Smooth muscle cell (in vitro differentiated cells): ENCODE measurements around the gene ARSK. TPM values are rescaled to one million over a fixed set of nuclear protein-coding genes. Genes with fewer than 3 reads are reported as not detected.

Source experiments
- DNase-seq: peaks from one replicate; lab custom pipeline; 2025; ENCODE audit not compliant: unreplicated experiment; lab: John Stamatoyannopoulos, UW
- H2AFZ ChIP-seq: fragments of 200-600 bp; sonication (generic); 2 replicates; pipeline ENCODE4 v1.6.0; 2016; ENCODE audit warnings: antibody characterized with exemption, low read depth, mild to moderate bottlenecking
- H3F3A ChIP-seq: fragments of 200-600 bp; sonication (generic); 2 replicates; pipeline ENCODE4 v1.6.0; 2017; ENCODE audit warnings: antibody characterized with exemption, low read depth
- H3K27ac ChIP-seq: fragments of 200-600 bp; sonication (generic); 2 replicates; pipeline ENCODE4 v1.5.1; 2016; ENCODE audit warnings: low read depth, mild to moderate bottlenecking
- H3K27me3 ChIP-seq: fragments of 200-600 bp; sonication (generic); 2 replicates; pipeline ENCODE4 v1.6.1; 2016; ENCODE audit warnings: low read depth, mild to moderate bottlenecking
- H3K36me3 ChIP-seq: fragments of 200-600 bp; sonication (generic); 2 replicates; pipeline ENCODE4 v1.5.1; 2016; ENCODE audit warnings: low read depth
- H3K4me1 ChIP-seq: fragments of 200-600 bp; sonication (generic); 2 replicates; pipeline ENCODE4 v1.5.1; 2016; ENCODE audit warnings: low read depth
- H3K4me2 ChIP-seq: fragments of 200-600 bp; sonication (generic); 2 replicates; pipeline ENCODE4 v1.6.0; 2016; ENCODE audit warnings: mild to moderate bottlenecking
- H3K4me3 ChIP-seq: fragments of 200-600 bp; sonication (generic); 2 replicates; pipeline ENCODE4 v1.5.1; 2016; ENCODE audit warnings: mild to moderate bottlenecking
- H3K79me2 ChIP-seq: fragments of 200-600 bp; sonication (generic); 2 replicates; pipeline ENCODE4 v1.6.0; 2016; ENCODE audit warnings: low read depth, mild to moderate bottlenecking
- H3K9ac ChIP-seq: fragments of 200-600 bp; sonication (generic); 2 replicates; pipeline ENCODE4 v1.6.0; 2016; ENCODE audit warnings: low read depth
- H3K9me3 ChIP-seq: fragments of 200-600 bp; sonication (generic); replicated peaks from 2 replicates; pipeline ENCODE4 v1.5.1; 2016; ENCODE audit warnings: low read depth
- H4K20me1 ChIP-seq: fragments of 200-600 bp; sonication (generic); 2 replicates; pipeline ENCODE4 v1.6.0; 2016; ENCODE audit warnings: low read depth
- CTCF ChIP-seq: fragments of 200-600 bp; sonication (generic); IDR thresholded peaks from 2 replicates; pipeline ENCODE4 v1.5.1; 2017; ENCODE audit warnings: borderline replicate concordance, mild to moderate bottlenecking, antibody characterized with exemption; ENCODE audit not compliant: insufficient read depth, poor library complexity, severe bottlenecking
- whole genome bisulfite sequencing: methylation state at CpG from one replicate; pipeline ENCODE4 v1.1.7; 2016; ENCODE audit warnings: low lambda C conversion rate; 5-methylcytosine and 5-hydroxymethylcytosine counted together
- polyA plus RNA-seq: library from polyadenylated mRNA; unstranded; fragments of >200 nt; fragmentation: Nextera tagmentation; extraction: Ambion mirVana; gene quantifications from 2 replicates; pipeline ENCODE4 v1.2.1, GENCODE V29; 2016
- total RNA-seq: library from RNA; depleted of rRNA; stranded (reverse); fragments of >200 nt; gene quantifications from 2 replicates; pipeline ENCODE4 v1.2.3, GENCODE V29; 2014

ARSK gene
- total and polyA plus RNA-seq, 2 experiments from 2014 or later, result 12.1 to 18.8 TPM

GRCh38 chr5:95599252-95599651 is 44.4 kb downstream of the ARSK start:
- Histone ChIP-seq H3K9ac (no peak overlapping the region), H3K9me3 (no peaks in the 10 kb centered on the region), H2AFZ (no peak overlapping the region), H3K4me1 (no peaks in the 10 kb centered on the region), H3F3A (no peaks in the 10 kb centered on the region), H3K36me3 (no peaks in the 10 kb centered on the region), H4K20me1 (no peaks in the 10 kb centered on the region), H3K4me3 (no peak overlapping the region), H3K4me2 (no peak overlapping the region), H3K79me2 (no peaks in the 10 kb centered on the region), H3K27me3 (no peaks in the 10 kb centered on the region), H3K27ac (no peak overlapping the region)
- 95% methylated on average over 1 of the region's 1 CpG for WGBS
- no peak for DNase-seq
- TF ChIP-seq CTCF, result no peak

- 97% methylated on average over 1 of the region's 1 CpG for WGBS
- H3F3A ChIP-seq, result no peaks in the 10 kb centered on the region
- no peak overlapping the region for H3K4me3 ChIP-seq
- H3K9ac ChIP-seq, result no peak overlapping the region
- DNase-seq, result no peak
- no peak overlapping the region for H3K4me2 ChIP-seq
- H4K20me1 ChIP-seq, result no peaks in the 10 kb centered on the region
- no peak overlapping the region for H2AFZ ChIP-seq
- no peaks in the 10 kb centered on the region for H3K79me2 ChIP-seq
- H3K9me3 ChIP-seq, result no peaks in the 10 kb centered on the region
- H3K36me3 ChIP-seq, result no peaks in the 10 kb centered on the region
- TF ChIP-seq CTCF, result no peak
- H3K27me3 ChIP-seq, result no peaks in the 10 kb centered on the region
- no peak overlapping the region for H3K27ac ChIP-seq
- no peaks in the 10 kb centered on the region for H3K4me1 ChIP-seq
These were observed 45.7 kb downstream of the ARSK start for GRCh38 chr5:95600557-95600956.

GRCh38 chr5:95605786-95606185 is 50.9 kb downstream of the ARSK start:
- Histone ChIP-seq H3K4me1 (no peaks in the 10 kb centered on the region), H3K4me3 (no peak overlapping the region), H3K27ac (no peak overlapping the region), H3K9ac (no peak overlapping the region), H3K79me2 (no peaks in the 10 kb centered on the region), H4K20me1 (no peaks in the 10 kb centered on the region), H3F3A (no peaks in the 10 kb centered on the region), H3K27me3 (no peaks in the 10 kb centered on the region), H3K9me3 (no peaks in the 10 kb centered on the region), H3K36me3 (no peaks in the 10 kb centered on the region), H3K4me2 (no peak overlapping the region), H2AFZ (no peak overlapping the region)
- WGBS, result 73% methylated on average over 5 of the region's 5 CpGs
- no peak for TF ChIP-seq CTCF
- no peak for DNase-seq

GRCh38 chr5:95606419-95606818 is 51.5 kb downstream of the ARSK start:
- no peak for DNase-seq
- no peak overlapping the region for H3K9ac ChIP-seq

More at GRCh38 chr5:95606419-95606818, 51.5 kb downstream of the ARSK start:
- Histone ChIP-seq H4K20me1 (no peaks in the 10 kb centered on the region), H3F3A (no peaks in the 10 kb centered on the region), H3K27me3 (no peaks in the 10 kb centered on the region), H3K4me2 (no peak overlapping the region), H3K79me2 (no peaks in the 10 kb centered on the region), H3K9me3 (no peaks in the 10 kb centered on the region), H3K4me1 (no peaks in the 10 kb centered on the region), H3K4me3 (no peak overlapping the region), H3K36me3 (no peaks in the 10 kb centered on the region), H2AFZ (no peak overlapping the region), H3K27ac (no peak overlapping the region)
- 100% methylated on average over 1 of the region's 1 CpG for WGBS
- no peak for TF ChIP-seq CTCF
